Prostate gland (tissue), 2 donors: ENCODE results near the gene DNAH10. TPM values are rescaled to one million over a fixed set of nuclear protein-coding genes. Genes with fewer than 3 reads are reported as not detected.
"Not testable (repeated sequence)": the region's sequence is repeated elsewhere in the genome, so short reads cannot be mapped to it uniquely, and the experiment has no call there.

Source experiments
- DNase-seq: peaks from one replicate; pipeline ENCODE4 v3.0.0-alpha.2; 2019; ENCODE audit warnings: low spot score
- H3K27ac ChIP-seq, 2 donors: fragments of 200-600 bp; sonication (generic); 2 replicates each; pipeline ENCODE4 v1.5.1; 2017 to 2019
- H3K27me3 ChIP-seq: fragments of 200-600 bp; sonication (generic); replicated peaks from 2 replicates; pipeline ENCODE4 v1.5.1; 2019; ENCODE audit not compliant: insufficient read depth
- H3K36me3 ChIP-seq, 2 donors: fragments of 200-600 bp; sonication (generic); 1 replicate in 1 of 2; 2 replicates in 1 of 2; pipeline versions ENCODE4 v1.5.1 to v1.8.1; 2017 to 2019
- H3K4me1 ChIP-seq: fragments of 200-600 bp; sonication (generic); replicated peaks from 2 replicates; pipeline ENCODE4 v1.5.1; 2019
- H3K4me3 ChIP-seq, 2 donors: fragments of 200-600 bp; sonication (generic); 2 replicates each; pipeline ENCODE4 v1.5.1; 2017 to 2019
- H3K9me3 ChIP-seq: fragments of 200-600 bp; sonication (generic); 2 replicates; pipeline ENCODE4 v1.5.1; 2017
- POLR2A ChIP-seq: fragments of 450-650 bp; IDR thresholded peaks from one replicate; pipeline ENCODE4 v1.6.1; 2016; ENCODE audit warnings: antibody characterized with exemption, mild to moderate bottlenecking
- POLR2AphosphoS5 ChIP-seq: sonication (generic); formaldehyde crosslinking; IDR thresholded peaks from one replicate; pipeline ENCODE4 v1.6.1; 2017; ENCODE audit warnings: antibody characterized with exemption
- whole genome bisulfite sequencing: methylation state at CpG from one replicate; pipeline ENCODE4 v1.1.5; 2018; 5-methylcytosine and 5-hydroxymethylcytosine counted together
- intact Hi-C: fragments of 100-400 bp; cut with DNase I; formaldehyde crosslinking; loops from one replicate; pipeline ENCODE4 v1.14.2; 2022
- total RNA-seq, 2 donors: library from RNA; depleted of rRNA; stranded (reverse); fragments of >200 nt; gene quantifications; one replicate each; pipeline ENCODE4 v1.1.0, GENCODE V29; 2016
- TF ChIP-seq, protein P1 (sequence below), 4 experiments: fragments of 200-600 bp in 2 of 4; fragments of 450-650 bp in 2 of 4; sonication (generic) in 2 of 4; IDR thresholded peaks; 1 replicate in 3 of 4; 2 replicates in 1 of 4; pipeline ENCODE4 v1.5.1; 2016 to 2019; ENCODE audit warnings: antibody characterized with exemption in 4 of 4, mild to moderate bottlenecking in 2 of 4, moderate library complexity in 2 of 4

DNAH10 gene
- total RNA-seq, 2 donors from 2014 or later, result 0.68 to 7.9 TPM

DNA sequence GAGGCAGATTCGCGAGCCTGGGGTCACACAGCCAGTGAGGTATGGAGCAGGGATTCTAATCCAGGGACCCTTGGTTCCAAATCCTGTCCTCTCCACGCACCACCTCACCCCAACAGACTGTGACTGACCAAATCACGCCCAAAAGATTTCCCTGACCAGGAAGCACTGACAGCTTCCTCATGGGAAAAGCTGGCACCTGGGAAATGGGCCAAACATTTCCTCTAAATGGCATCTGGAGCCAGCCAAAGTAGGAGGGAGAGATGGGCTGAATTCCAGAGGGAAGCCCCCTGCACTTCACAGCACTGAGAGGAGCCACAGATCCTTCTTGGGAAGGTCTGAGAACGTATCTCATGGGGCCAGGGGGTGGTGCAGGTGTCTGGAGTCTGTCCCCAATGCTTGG lies 181.7 kb downstream of the DNAH10 start:
- TF ChIP-seq POLR2A, result no peak
- no peak for TF ChIP-seq POLR2AphosphoS5
- TF ChIP-seq, protein P1, sequence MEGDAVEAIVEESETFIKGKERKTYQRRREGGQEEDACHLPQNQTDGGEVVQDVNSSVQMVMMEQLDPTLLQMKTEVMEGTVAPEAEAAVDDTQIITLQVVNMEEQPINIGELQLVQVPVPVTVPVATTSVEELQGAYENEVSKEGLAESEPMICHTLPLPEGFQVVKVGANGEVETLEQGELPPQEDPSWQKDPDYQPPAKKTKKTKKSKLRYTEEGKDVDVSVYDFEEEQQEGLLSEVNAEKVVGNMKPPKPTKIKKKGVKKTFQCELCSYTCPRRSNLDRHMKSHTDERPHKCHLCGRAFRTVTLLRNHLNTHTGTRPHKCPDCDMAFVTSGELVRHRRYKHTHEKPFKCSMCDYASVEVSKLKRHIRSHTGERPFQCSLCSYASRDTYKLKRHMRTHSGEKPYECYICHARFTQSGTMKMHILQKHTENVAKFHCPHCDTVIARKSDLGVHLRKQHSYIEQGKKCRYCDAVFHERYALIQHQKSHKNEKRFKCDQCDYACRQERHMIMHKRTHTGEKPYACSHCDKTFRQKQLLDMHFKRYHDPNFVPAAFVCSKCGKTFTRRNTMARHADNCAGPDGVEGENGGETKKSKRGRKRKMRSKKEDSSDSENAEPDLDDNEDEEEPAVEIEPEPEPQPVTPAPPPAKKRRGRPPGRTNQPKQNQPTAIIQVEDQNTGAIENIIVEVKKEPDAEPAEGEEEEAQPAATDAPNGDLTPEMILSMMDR (IDR thresholded peaks at IDR 0.05), result no peak
- no peaks in the 10 kb centered on the region for H3K4me1 ChIP-seq
- peaks cover 0 to 3% of the 10 kb centered on the region in 2 donors for H3K36me3 ChIP-seq
- H3K27me3 ChIP-seq, result no peaks in the 10 kb centered on the region
- 89% methylated on average over 5 of the region's 5 CpGs for WGBS
- intact Hi-C loops, result no loop called here
- H3K9me3 ChIP-seq, result no peaks in the 10 kb centered on the region
- DNase-seq, result no peak
- no peak overlapping the region for H3K4me3 ChIP-seq
- no peak overlapping the region for H3K27ac ChIP-seq

DNA sequence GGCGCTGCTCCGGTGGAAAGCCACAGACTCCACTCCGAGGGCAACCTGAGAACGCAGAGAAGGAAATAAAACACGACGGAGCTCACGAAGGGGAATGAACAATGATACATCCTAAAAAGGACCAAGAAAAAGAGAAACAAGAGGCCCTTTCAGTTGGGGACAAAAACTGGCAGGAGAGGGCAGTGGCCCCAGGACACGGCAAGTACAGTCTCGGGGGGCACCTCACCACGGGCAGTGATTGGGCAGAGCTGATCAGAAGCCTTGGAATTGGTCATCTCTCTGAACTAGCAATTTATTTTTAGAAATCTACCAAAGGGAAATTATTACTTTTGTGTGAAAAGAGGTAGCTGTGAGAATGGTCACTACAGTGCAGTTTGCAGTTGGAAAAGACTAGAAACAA lies 182.6 kb downstream of the DNAH10 start:
- no peak for DNase-seq
- no peaks in the 10 kb centered on the region for H3K4me1 ChIP-seq
- WGBS, result 90% methylated on average over 10 of the region's 10 CpGs
- no peaks in the 10 kb centered on the region for H3K9me3 ChIP-seq
- H3K4me3 ChIP-seq, result no peak overlapping the region
- intact Hi-C loops, result no loop called here
- peaks cover 0 to 3% of the 10 kb centered on the region in 2 donors for H3K36me3 ChIP-seq
- no peak overlapping the region for H3K27ac ChIP-seq
- TF ChIP-seq POLR2AphosphoS5 (no peak), POLR2A (no peak)
- TF ChIP-seq, protein P1 (IDR thresholded peaks at IDR 0.05), result no peak
- no peaks in the 10 kb centered on the region for H3K27me3 ChIP-seq

DNA sequence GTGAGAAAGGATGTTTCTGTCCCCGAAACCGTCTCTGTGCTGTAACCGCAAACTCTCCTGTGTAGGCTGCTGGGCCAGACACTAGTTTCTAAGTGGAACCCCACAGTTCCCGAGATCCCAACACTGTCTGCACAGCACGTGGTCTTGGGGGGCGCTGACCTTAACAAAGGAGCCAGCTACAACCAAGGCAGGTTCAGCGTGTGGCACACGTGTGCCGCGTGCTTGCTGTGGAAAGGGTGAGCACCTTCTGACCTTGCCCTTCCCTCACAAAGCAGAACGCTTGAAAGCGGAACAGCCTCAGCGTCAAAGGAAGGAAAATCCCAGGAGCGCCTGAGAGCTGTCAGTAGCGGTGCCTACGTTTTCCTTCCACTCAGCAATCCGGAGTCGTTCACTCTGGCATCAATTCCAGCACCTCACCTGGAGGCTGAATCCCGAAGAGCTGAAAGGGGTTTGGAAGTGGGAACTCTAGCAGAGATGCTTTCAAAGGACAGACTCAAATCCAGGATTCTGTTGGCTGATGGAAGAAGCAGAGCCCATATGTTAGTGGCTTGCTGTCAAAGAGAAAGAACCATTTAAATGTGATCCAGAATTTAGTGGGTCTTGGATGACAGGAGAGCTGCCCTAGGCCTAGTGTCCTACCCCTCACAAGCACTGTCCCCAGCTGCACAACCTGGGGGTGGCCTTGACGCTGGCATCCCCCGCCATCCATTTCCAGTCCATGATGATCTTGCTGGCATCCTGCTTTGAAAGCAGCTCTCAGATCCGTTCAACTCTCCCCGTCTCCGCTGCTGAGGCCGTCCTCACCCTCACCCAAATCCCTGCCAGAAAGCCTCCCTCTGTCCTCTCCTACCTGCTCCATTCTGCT lies 183.4 kb downstream of the DNAH10 start:
- Histone ChIP-seq H3K27me3 (no peaks in the 10 kb centered on the region), H3K36me3 (peaks cover 0 to 3% of the 10 kb centered on the region in 2 donors), H3K4me3 (no peak overlapping the region), H3K4me1 (no peaks in the 10 kb centered on the region), H3K9me3 (no peaks in the 10 kb centered on the region), H3K27ac (no peak overlapping the region)
- no peak for DNase-seq
- intact Hi-C loops, result no loop called here
- 81% methylated on average over 25 of the region's 25 CpGs for WGBS
- TF ChIP-seq POLR2AphosphoS5, result no peak
- TF ChIP-seq POLR2A, result no peak
- TF ChIP-seq, protein P1 (IDR thresholded peaks at IDR 0.05), result no peak

DNA sequence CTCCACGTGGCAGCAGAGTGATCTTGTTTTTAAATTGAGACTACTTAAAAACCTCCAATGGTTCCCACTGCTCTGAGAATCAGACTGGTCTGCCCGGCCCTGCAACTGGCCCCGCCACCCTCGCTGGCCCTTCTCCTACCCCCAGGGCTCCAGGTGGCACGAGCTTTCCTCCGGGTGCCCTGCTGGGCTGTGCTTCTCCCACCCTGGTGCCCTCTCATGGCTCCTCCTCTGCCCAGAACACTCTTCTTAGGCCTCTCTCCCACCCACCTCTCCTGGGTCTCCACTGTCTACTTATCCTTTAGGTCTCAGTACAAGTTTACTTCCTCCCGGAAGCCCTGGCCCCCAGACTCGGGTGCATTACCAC lies 184.0 kb downstream of the DNAH10 start:
- Histone ChIP-seq H3K27ac (no peak overlapping the region), H3K4me1 (no peaks in the 10 kb centered on the region), H3K27me3 (no peaks in the 10 kb centered on the region), H3K9me3 (no peaks in the 10 kb centered on the region), H3K4me3 (no peak overlapping the region), H3K36me3 (peaks cover 0 to 3% of the 10 kb centered on the region in 2 donors)
- DNase-seq, result no peak
- intact Hi-C loops, result no loop called here
- 79% methylated on average over 8 of the region's 8 CpGs for WGBS
- TF ChIP-seq, protein P1 (IDR thresholded peaks at IDR 0.05), result no peak
- TF ChIP-seq POLR2AphosphoS5, result no peak
- TF ChIP-seq POLR2A, result no peak

DNA sequence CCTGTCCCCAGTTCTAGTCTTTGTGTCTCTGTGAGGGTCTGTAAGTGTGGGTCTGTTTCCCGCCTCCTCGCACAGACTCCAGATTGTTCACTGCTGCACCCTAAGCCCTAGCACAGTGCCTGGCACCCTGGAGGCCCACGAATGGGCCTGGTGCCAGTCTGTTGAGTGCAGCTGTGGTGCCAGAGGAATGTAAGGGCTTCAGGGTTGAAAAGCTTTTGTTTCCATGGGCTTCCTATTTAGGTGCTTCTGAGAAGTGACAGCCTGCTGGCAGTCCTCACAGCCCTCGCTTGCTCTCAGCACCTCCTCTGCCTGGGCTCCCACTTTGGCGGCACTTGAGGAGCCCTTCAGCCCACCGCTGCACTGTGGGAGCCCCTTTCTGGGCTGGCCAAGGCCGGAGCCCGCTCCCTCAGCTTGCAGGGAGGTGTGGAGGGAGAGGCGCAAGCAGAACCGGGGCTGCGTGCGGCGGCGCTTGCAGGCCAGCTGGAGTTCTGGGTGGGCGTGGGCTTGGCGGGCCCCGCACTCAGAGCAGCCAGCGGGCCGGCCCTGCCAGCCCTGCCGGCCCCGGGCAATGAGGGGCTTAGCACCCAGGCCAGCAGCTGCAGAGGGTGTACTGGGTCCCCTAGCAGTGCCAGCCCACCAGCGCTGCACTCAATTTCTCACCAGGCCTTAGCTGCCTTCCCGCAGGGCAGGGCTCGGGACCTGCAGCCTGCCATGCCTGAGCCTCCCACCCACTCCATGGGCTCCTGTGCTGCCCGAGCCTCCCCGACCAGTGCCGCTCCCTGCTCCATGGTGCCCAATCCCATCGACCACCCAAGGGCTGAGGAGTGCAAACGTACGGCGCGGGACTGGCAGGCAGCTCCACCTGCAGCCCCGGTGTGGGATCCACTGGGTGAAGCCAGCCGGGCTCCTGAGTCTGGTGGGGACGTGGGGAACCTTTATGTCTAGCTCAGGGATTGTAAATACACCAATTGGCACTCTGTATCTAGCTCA lies 184.7 kb downstream of the DNAH10 start:
- H3K4me1 ChIP-seq, H3K4me3 ChIP-seq, H3K27ac ChIP-seq, H3K36me3 ChIP-seq, intact Hi-C loops, H3K27me3 ChIP-seq, H3K9me3 ChIP-seq, DNase-seq: not testable (repeated sequence)
- WGBS, result 94% methylated on average over 35 of the region's 35 CpGs

DNA sequence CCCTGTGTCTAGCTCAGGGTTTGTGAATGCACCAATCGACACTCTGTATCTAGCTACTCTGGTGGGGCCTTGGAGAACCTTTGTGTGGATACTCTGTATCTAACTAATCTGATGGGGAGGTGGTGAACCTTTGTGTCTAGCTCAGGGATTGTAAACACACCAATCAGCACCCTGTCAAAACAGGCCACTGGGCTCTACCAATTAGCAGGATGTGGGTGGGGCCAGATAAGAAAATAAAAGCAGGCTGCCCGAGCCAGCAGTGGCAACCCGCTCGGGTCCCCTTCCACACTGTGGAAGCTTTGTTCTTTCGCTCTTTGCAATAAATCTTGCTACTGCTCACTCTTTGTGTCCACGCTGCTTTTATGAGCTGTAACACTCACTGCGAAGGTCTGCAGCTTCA lies 185.4 kb downstream of the DNAH10 start:
- DNase-seq, H3K27me3 ChIP-seq, H3K4me1 ChIP-seq, H3K4me3 ChIP-seq, H3K36me3 ChIP-seq, H3K27ac ChIP-seq, intact Hi-C loops, H3K9me3 ChIP-seq: not testable (repeated sequence)
- WGBS, result 64% methylated on average over 7 of the region's 7 CpGs
